Measurements from ENCODE around the gene TXK. TPM values are rescaled to one million over a fixed set of nuclear protein-coding genes. Genes with fewer than 3 reads are reported as not detected.

Gene TXK
- total and polyA plus RNA-seq, 2 donors from 2014 or later, result 0.26 to 7.9 TPM

DNA sequence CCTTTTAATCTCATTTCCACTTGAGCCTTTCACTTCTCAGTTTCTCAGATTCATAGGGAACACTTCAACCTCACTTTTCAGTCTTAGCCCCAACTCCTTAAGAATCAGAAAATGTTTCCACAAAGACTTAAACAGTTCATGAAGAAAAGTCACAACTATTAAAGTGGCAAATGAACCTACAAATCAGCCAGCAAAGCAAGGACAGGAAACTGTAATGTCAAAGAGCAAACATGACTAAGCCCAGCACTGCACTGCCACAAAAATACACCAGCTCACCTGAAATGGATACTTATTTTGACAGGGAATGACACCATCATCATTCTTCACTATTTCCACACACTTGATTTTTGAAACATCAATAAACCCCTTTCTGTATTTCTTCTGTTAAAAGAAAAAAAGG, 41.8 kb upstream of the TXK start:
- Histone ChIP-seq H3K4me3 (ENCODE audit: low read length in 3 of 3) (no peak overlapping the region), H3K9ac (ENCODE audit: low read length in 3 of 3) (no peak overlapping the region), H3K27me3 (ENCODE audit: control insufficient read depth, insufficient read depth, low read length) (no peaks in the 10 kb centered on the region), H3K27ac (ENCODE audit: low read depth in 2 of 2, low read length in 2 of 2) (no peak overlapping the region), H3K36me3 (ENCODE audit: control insufficient read depth in 2 of 3, insufficient read depth in 3 of 3, low read length in 3 of 3) (no peaks in the 10 kb centered on the region), H3K9me3 (ENCODE audit: control insufficient read depth in 2 of 3, insufficient read depth in 1 of 3, low read length in 3 of 3) (no peaks in the 10 kb centered on the region), H3K4me1 (ENCODE audit: control insufficient read depth in 2 of 3, insufficient read depth in 2 of 3, low read depth in 1 of 3, low read length in 3 of 3) (peaks cover 0 to 6% (median 0%) of the 10 kb centered on the region in 3 donors)
- FAIRE-seq, result no peak
- intact Hi-C loops (cut with DNase I), result no loop called here
- DNase-seq, result no peak
- TF ChIP-seq, protein P1, sequence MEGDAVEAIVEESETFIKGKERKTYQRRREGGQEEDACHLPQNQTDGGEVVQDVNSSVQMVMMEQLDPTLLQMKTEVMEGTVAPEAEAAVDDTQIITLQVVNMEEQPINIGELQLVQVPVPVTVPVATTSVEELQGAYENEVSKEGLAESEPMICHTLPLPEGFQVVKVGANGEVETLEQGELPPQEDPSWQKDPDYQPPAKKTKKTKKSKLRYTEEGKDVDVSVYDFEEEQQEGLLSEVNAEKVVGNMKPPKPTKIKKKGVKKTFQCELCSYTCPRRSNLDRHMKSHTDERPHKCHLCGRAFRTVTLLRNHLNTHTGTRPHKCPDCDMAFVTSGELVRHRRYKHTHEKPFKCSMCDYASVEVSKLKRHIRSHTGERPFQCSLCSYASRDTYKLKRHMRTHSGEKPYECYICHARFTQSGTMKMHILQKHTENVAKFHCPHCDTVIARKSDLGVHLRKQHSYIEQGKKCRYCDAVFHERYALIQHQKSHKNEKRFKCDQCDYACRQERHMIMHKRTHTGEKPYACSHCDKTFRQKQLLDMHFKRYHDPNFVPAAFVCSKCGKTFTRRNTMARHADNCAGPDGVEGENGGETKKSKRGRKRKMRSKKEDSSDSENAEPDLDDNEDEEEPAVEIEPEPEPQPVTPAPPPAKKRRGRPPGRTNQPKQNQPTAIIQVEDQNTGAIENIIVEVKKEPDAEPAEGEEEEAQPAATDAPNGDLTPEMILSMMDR (IDR thresholded peaks at IDR 0.05; ENCODE audit: borderline replicate concordance, extremely low read depth, insufficient read depth), result no peak

GRCh38 chr4:48175328-48175727, 41.3 kb upstream of the TXK start:
- intact Hi-C loops (cut with DNase I), result no loop called here
- Histone ChIP-seq H3K9me3 (ENCODE audit: control insufficient read depth in 2 of 3, insufficient read depth in 1 of 3, low read length in 3 of 3) (no peaks in the 10 kb centered on the region), H3K27me3 (ENCODE audit: control insufficient read depth, insufficient read depth, low read length) (no peaks in the 10 kb centered on the region), H3K4me3 (ENCODE audit: low read length in 3 of 3) (no peak overlapping the region), H3K36me3 (ENCODE audit: control insufficient read depth in 2 of 3, insufficient read depth in 3 of 3, low read length in 3 of 3) (no peaks in the 10 kb centered on the region), H3K27ac (ENCODE audit: low read depth in 2 of 2, low read length in 2 of 2) (no peak overlapping the region), H3K9ac (ENCODE audit: low read length in 3 of 3) (no peak overlapping the region), H3K4me1 (ENCODE audit: control insufficient read depth in 2 of 3, insufficient read depth in 2 of 3, low read depth in 1 of 3, low read length in 3 of 3) (peaks cover 0 to 6% (median 0%) of the 10 kb centered on the region in 3 donors)
- DNase-seq (no peak), FAIRE-seq (no peak)
- TF ChIP-seq, protein P1 (IDR thresholded peaks at IDR 0.05; ENCODE audit: borderline replicate concordance, extremely low read depth, insufficient read depth), result no peak

DNA sequence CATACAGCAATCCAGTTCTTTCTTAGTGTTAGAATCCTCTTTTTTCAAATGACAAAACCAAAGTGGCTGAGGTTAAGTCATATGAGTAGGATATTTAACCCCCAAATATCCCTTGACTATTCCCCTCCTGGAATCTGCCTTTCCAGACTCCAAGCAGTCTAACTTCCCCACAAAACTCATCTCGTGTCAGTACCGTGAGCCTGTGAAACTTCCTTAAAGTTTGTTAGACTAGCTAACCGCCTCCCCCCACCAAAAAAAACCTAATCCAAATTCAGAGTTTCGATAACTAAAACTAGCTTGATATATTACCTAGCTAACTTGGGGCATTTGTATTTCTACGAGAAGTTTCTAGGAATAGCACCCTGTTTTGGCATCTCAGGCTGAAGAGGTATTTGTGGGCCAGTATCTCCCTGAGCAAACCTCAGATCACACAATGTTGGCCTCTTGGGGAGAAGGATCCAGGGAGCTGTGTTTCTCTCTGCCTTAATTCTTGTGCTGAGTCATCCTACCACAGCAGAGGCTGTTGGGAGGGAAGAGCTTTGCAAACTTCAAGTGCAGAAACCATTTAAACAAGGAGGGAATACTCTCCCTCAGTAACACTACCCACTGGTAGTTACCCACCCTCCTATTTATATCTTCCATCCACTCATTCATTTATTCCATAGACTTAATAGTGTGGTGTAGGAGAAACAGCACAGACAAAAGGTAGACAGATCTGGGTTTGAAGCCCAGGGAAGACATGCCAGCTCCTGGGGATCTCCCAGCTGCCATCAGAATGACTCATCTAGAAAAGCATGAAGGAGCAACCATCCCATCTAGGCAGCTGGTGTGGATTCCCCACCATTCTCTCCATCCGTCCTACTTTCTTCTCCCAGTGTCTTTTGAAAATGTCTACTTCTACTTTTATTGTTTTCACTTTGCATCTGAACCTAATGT, 39.3 kb upstream of the TXK start:
- FAIRE-seq (no peak), DNase-seq (no peak)
- Histone ChIP-seq H3K36me3 (ENCODE audit: control insufficient read depth in 2 of 3, insufficient read depth in 3 of 3, low read length in 3 of 3) (no peaks in the 10 kb centered on the region), H3K9ac (ENCODE audit: low read length in 3 of 3) (no peak overlapping the region), H3K9me3 (ENCODE audit: control insufficient read depth in 2 of 3, insufficient read depth in 1 of 3, low read length in 3 of 3) (no peaks in the 10 kb centered on the region), H3K27me3 (ENCODE audit: control insufficient read depth, insufficient read depth, low read length) (no peaks in the 10 kb centered on the region), H3K4me1 (ENCODE audit: control insufficient read depth in 2 of 3, insufficient read depth in 2 of 3, low read depth in 1 of 3, low read length in 3 of 3) (peaks cover 0 to 6% (median 0%) of the 10 kb centered on the region in 3 donors), H3K27ac (ENCODE audit: low read depth in 2 of 2, low read length in 2 of 2) (no peak overlapping the region), H3K4me3 (ENCODE audit: low read length in 3 of 3) (no peak overlapping the region)
- TF ChIP-seq, protein P1 (IDR thresholded peaks at IDR 0.05; ENCODE audit: borderline replicate concordance, extremely low read depth, insufficient read depth), result no peak
- intact Hi-C loops (cut with DNase I), result no loop called here

Data from kidney (tissue), 14 donors.